Breast epithelium (tissue), 3 donors: ENCODE measurements around the gene ACR.
A peak's percentile ranks its signal among the peaks of the same experiment; 100 is the strongest.
"Not testable (repeated sequence)": the region's sequence is repeated elsewhere in the genome, so short reads cannot be mapped to it uniquely, and the experiment has no call there.

ENCODE experiments used
- POLR2AphosphoS5 ChIP-seq, 3 donors: sonication (generic); formaldehyde crosslinking; IDR thresholded peaks; one replicate each; pipeline ENCODE4 v1.6.1; 2017; ENCODE audit warnings: antibody characterized with exemption in 3 of 3
- TF ChIP-seq, protein P1 (sequence below), 3 donors: fragments of 450-650 bp; IDR thresholded peaks; one replicate each; pipeline ENCODE4 v1.5.1; 2016 to 2017; ENCODE audit warnings: antibody characterized with exemption in 3 of 3, mild to moderate bottlenecking in 3 of 3, moderate library complexity in 3 of 3

GRCh38 chr22:50783033-50783879, 45.3 kb downstream of the ACR start, which contains the start of gene RABL2B:
- peak in 1 of 3 donors; percentile 40 for TF ChIP-seq POLR2AphosphoS5 (IDR thresholded peaks at IDR 0.05)
- TF ChIP-seq, protein P1, sequence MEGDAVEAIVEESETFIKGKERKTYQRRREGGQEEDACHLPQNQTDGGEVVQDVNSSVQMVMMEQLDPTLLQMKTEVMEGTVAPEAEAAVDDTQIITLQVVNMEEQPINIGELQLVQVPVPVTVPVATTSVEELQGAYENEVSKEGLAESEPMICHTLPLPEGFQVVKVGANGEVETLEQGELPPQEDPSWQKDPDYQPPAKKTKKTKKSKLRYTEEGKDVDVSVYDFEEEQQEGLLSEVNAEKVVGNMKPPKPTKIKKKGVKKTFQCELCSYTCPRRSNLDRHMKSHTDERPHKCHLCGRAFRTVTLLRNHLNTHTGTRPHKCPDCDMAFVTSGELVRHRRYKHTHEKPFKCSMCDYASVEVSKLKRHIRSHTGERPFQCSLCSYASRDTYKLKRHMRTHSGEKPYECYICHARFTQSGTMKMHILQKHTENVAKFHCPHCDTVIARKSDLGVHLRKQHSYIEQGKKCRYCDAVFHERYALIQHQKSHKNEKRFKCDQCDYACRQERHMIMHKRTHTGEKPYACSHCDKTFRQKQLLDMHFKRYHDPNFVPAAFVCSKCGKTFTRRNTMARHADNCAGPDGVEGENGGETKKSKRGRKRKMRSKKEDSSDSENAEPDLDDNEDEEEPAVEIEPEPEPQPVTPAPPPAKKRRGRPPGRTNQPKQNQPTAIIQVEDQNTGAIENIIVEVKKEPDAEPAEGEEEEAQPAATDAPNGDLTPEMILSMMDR (IDR thresholded peaks at IDR 0.05): not testable (repeated sequence)
